Kidney glomerular epithelial cell (primary cell): ENCODE results near the gene CLDN7.

Experiments used
- DNase-seq: peaks from one replicate; lab custom pipeline; 2025; lab: John Stamatoyannopoulos, UW

Gene CLDN7, protein sequence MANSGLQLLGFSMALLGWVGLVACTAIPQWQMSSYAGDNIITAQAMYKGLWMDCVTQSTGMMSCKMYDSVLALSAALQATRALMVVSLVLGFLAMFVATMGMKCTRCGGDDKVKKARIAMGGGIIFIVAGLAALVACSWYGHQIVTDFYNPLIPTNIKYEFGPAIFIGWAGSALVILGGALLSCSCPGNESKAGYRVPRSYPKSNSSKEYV

DNA sequence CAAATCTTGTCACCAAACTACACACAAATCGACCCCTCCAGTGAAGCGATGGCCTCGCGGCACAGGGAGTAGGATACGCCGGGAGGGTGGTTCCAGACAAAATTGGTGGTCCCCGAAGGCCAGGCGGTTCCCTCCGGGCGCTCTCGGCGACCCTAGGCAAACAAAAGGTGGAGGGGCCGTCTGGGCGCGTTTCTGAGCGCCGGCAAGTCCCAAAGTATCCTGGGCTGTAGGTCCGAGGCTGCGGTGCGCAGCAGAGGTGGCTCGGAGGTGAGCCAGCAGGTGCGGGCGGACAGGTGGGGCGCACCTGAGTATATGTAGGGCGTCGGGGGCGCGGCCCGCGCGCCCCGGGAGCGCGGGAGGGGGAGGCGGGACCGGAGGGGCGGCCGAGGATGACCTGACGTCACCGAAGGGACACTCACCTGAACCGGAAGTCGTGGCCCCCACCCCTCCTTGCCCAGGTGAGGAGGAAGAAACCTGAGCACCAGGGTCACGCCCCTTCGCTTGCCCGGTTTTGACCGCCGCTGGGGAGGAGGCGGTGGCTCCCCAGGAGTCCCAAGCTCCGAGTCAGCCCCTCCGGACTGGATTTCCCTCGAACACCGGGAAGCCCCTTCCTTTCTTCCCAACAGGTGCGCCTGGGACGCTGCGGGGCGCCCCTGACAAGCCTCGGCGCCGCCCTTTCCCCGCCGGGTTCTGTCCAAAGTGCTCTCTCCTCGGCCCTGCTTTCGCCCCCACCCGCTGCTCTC, at the start of gene CLDN7:
TSS of gene CLDN7 (minus strand) at position 287 of the 743 bp plus-strand sequence. CDS start 435 bp downstream, outside the sequence.
- DNase-seq: no peak

DNA sequence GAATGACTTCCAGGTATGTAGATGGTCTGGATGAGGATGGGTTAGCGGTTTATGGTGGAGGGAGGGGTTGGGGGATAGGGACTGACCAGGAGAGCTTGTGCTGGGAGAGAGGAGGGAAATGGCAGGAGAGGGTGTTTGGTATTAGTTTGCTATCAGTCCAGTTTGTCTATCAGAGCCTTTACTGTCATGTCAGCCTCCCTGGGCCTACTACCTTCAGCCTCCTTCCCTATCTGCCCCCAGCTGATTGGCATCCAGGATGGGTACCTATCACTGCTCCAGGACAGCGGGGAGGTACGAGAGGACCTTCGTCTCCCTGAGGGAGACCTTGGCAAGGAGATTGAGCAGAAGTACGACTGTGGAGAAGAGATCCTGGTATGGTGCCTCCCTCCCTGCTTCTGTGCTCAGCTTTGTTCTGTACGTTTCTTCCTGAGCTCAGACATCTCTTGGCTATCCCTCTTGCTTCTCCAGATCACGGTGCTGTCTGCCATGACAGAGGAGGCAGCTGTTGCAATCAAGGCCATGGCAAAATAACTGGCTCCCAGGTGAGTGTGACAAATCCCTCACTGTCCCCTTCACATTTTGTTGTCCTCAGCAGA, 48.9 kb upstream of the CLDN7 start:
- no peak for DNase-seq

DNA sequence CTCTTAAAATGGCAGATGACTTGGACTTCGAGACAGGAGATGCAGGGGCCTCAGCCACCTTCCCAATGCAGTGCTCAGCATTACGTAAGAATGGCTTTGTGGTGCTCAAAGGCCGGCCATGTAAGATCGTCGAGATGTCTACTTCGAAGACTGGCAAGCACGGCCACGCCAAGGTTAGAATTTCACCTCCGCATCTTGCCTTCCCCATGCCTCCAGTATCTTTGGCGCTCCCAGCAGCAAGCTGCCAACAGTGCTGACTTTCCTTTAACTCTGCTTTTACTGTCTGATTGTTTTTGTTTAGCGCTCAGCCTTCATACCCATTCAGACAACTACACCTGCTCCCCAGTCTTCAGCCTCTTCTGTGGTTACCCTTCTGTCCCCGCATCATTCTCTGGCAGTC, 47.4 kb upstream of the CLDN7 start:
- DNase-seq: no peak

DNA sequence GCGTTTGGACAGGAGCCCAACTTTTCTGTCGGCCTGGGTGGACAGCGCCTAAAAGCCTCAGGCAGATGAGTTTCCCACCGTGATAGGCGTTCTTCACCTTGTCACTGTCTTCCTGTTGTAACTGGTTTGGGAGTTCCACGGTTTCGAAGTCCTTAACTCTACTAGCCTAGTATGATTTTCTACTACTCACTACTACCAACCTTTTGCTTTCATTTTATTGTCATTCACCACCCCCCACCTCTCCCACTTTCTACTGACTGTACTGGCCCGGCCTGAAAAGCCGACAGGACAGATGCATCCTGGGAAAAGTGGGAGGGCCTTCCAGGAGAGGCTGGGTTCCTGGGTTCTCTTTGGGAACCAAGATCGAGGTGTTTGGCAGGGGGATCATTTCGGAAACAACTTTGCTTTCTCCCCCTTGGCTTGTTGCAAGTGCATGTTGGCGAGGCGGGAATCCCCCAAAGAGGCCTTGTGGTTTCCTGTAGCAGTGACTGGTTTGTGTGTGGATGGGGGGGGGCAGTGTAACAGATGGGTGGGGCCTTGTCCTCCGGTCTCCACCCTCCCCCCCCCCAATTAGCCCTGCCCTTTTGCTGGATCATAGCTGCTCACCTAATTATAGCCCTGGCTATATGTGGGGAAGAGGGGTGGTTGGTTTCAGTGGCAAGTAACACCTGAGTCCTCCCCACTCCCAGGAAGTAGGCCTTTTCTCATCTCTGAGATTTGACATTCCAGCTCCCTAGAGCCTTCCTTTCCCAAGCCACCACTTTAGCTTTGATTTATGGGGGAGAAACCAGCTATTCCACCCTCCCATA, 46.6 kb upstream of the CLDN7 start:
- peak; percentile 75 for DNase-seq

DNA sequence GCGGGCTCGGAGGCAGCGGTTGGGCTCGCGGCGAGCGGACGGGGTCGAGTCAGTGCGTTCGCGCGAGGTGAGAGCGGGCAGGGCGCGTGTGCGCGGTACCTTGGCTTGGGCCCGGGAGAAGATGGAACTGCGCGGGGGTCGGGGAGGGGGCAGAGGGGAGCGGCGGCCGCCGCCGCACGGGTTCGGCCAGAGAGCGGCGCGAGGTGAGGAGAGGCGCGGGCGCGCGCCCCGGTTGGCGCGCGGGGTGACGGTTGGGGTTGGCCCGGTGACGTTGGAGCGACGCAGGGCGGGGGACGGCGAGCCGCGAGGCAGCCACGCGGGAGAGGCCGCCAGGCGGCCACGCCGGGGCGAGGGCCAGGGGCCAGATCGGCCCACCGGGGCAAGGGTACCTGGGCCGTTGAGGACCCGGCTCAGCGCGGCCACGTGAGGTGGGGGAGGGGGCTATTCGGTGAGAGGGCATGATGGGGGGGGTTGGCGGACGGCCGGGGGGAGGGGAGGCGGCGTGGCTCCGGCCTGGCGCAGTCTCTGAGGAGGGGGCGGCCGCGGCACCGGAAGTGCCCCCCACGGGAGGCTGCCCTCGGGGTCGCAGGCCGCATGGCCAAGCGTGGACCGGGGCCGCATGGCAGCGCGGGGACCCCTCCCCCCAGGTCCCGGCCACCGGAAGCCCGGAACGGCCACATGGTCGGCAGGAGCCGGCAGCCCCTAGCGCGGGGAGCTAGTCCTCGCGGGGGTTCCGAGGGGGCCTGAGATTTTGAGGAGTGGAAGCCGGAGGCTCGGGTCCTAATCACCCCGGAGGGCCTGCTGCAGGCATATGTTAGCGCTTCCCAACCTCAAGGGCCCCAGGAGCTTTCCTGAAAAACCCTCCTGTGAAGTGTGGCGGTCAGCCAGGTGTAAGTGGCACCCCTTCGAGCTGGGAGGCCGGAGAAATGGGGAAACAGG, 45.7 kb upstream of the CLDN7 start:
- peak; percentile 13 for DNase-seq

DNA sequence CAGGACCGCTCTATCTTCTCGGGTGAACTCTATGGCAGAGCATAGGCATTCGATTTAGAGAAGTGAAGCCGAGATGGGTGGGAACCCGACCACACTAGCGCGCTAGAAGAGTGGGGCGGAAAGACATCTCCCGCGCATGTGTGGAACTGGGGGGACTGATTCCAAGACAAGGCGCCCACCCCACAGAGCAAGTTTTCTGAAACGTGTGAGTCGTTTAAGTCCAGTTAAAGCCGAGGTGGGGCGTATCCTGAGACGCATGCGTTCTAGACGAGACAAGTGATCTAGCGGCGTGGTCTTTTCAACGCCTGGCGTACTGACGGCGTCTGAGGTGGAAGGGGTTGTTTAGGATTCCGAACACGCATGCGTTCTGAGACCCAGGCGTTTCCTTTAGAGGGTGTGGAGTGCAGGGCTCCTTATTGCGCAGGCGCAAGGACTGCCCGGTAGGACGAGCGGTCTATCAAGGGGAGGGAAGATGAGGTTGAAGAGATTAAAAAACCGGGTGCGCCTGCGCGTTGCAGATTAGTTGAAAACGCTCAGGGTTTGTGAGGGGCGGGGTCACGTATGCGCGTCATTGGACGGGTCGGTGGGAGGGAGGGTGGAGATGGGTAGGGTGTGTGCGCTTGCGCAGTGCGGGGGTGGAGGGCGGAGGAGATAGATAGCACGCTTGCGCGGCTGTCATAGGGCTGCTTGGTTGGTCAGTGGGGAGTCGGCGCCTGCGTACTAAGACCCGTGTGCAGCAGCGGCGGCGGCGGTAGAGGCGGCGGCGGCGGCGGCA, 44.8 kb upstream of the CLDN7 start, which contains the start of gene EIF5A:
TSS of gene EIF5A (plus strand) at position 718 of the 775 bp plus-strand sequence. CDS start 2,008 bp downstream, outside the sequence.
- peak; percentile 100 for DNase-seq

DNA sequence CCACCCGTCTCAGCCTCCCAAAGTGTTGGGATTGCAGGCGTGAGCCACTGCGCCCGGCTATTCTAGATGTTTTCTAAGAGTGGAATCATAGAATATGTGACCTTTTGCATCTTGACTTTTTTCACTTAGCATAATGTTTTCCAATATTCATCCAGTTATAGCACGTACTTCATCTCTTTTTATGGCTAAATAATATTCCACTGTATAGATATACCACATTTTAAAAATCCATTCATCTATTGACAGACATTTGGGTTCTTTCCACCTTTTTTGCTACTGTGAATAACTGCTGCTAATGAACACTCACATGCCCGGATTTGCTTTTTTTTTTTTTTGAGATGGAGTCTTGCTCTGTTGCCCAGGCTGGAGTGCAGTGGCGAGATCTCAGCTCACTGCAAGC, 41.9 kb upstream of the CLDN7 start:
- no peak for DNase-seq

DNA sequence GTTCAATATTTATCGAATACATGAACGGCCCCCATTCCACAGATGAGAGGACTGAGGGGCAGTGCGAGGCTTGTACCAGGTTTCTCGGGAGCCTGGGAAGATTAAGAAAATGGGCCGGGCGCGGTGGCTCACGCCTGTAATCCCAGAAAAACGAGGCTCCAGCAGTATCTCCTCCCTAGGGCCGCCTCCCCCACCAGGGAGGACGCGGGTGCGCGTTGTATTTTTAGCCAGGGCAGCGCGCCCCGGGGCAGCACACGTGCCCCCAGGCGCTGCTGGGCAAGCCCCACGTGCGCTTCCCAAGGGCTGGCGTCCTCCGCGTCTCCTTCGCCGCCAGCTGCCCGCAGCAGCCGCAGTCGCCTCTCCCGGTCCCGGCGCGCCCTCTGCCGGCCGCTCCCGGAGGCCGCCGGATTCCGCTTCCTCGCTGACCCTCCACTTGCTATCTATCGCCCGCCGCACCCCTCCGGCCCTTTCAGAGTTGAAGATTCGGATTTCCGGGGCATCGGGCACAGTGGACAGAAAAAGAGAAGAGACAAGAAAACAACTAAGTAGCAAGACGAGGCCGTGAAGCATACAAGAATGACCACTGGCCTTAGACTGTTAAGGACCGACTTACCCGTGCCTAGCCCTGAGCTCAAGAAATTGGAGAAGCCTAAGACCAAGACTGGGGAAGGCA, 34.0 kb upstream of the CLDN7 start:
- DNase-seq: peak; percentile 24

DNA sequence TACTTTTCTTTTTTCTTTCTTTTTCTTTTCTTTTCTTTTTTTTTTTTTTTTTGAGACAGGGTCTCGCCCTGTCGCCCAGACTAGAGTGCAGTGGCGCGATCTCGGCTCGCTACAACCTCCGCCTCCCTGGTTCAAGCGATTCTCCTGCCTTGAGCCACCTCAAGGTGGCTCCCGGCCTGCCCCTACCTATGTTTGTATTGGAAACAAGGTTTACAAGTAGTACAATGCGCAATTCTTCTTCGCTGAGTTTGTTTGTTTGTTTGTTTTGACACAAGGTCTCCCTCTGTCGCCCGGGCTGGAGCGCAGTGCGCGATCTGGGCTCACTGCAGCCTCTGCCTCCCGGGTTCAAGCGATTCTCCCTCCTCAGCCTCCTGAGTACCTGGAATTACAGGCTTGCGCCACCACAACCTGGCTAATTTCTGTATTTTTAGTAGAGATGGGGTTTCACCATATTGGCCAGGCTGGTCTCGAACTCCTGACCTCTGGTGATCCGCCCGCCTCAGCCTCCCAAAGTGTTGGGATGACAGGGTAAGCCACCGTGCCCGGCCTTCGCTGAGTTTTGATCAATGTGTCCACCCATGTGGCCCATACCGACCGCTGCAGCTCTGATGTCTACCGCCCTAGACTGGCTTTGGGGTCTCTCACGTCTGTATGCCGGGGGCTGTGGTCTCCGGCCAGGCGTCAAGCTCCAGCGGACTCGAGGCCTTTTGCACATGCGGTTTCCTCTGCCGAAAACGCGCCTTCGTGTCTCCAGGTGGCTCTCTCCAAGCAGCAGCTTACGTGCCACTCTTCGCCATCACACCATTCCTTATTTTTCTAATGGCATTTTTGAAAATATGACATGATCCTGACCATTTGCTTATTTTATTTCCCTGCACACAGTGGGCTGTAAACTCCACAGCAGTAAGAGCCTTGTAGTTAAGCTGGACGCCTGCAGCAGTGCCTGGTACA, 33.2 kb upstream of the CLDN7 start:
- DNase-seq: no peak

DNA sequence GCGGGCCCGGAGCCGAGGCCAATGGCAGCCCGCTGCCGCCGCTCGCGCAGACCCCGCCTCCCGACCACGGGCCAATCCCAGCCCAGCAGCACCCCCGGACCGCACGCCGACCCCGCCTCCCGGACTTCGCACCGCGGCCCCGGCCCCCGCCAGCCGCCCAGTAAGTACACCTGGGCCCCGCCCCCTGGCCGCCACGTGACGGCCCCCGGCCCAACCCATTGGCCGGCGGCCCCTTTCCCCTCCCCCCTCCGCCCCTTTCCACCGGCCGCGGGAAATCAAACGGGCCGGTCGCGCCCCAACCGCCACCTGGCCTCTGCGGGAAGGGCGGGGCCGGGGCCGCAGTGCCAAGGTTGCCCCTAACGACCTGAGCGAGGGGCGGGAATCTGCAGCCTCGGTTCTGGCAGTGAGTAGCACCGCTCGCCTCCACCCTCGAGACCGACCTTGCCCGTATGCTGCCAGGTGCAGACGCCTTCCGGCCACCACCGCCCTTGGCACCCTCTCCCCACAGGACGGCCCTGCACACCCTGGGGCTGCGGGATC, 32.4 kb upstream of the CLDN7 start, which contains the start of gene YBX2:
TSS of gene YBX2 (minus strand) at position 26 of the 540 bp plus-strand sequence. CDS start 139 bp downstream, outside the sequence.
- DNase-seq: no peak

DNA sequence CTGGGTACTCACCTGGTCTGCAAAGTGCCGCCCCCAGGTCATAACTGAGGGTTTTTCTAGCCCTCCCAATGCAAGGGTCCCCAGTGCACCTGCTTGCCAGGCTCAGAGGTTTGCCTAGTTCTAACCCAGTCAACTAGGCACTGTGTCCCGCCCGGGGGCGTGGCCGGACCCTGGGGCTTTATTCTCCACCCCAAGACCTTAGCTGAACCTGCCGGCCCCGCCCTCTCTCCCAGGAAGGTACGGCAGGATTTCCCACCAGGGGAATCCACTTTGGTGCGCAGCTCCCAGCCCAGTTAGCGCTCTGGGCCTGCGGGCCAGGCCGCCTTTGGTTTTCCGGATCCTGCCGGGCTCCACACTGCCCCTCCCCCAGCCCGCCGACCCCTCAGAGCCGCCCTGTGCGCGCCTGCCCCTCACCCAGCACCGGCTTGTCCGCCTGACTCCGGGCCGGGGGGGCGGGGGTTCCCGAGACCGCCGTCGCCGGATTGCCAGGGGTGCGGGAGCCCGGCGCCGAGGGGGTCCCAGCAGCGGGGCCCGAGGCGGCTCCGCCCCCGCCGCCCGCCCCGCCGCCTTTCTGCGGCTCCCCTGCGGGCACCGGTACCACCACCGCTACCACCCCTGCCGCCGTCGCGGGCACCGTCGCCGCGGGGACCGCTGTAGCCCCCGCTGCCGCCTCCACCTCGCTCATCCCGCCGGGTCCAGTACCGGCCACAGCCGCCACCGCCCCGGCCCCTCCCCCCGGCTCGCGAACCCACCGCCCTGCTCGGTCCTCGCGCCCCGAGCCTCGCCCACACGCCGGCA, 31.7 kb upstream of the CLDN7 start:
- no peak for DNase-seq

DNA sequence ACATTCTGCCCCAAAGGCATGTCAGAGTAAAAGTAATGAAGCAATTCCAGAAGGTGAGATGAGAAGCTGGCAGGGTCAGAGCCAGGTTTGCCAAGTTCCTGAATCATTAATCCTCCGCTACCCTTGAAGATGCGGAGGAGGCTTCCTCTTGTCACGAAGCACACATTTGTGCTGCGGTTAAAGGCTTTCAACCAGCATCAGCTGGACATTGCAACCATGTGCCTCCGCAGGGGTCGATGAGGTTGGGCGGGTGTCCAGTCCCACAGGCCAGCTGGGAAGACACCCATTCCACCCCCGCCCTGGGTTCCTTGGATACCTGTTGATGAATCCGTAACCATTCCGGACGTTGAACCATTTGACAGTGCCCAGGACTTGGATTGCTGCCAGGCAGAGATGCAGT, 30.9 kb upstream of the CLDN7 start:
- peak; percentile 85 for DNase-seq

DNA sequence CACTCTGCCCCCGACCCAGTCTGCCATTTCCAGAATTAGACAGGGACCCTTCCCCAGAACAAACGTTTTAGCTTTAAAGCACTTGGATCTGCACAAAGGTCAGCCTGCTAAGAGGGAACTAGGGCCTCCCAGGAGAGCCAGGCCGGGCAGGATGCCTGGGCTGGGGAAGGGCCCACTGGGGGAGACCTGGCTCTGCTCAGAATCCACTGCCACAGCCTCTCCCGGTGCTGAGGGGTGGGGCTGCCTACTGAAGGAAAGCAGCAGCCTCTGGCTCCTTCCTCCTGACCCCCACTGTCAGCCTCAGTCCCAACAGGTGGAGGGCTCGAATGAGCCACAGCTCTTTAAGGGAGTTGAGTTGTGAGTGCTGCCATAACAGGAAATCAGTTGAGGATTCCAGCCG, 30.5 kb upstream of the CLDN7 start:
- DNase-seq: no peak

DNA sequence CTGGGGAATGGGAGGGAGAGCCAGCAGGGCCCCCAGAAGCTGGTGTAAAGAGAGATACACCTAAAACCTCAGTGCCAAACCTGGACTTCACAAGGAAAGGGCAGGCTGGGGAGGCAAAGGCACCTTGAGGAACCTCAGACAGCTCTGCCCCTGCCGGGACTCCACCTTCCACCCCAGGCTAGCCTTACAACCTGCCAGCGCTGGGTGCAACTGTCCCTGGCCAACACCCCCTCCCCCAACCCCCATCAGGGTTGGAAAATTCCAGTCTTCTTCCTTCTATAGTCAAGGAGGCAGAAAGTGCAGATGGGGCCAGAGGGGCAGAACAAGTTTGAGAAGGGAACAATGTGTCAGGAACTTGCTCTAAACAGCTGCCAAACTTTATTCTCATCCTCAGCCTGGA, 29.9 kb upstream of the CLDN7 start:
- DNase-seq: no peak

DNA sequence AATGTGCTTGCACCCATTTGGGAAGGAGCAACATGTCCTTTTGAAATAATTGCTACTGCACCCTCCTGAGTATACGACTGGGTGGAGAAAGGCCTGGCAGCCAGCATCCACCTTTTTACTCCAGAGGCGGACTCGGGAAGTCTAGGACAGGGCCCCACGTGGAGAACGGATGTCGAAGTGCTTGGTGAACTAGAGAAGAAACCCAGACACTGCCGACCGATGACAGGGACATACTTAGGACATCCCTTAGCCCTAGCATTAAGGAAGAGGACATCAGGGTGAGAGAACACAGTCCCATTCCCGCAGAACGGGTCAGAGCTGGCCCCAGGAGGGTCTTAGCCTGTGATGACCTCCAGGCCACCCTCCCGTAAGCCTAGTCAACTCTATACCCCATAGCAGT, 28.4 kb upstream of the CLDN7 start:
- no peak for DNase-seq

DNA sequence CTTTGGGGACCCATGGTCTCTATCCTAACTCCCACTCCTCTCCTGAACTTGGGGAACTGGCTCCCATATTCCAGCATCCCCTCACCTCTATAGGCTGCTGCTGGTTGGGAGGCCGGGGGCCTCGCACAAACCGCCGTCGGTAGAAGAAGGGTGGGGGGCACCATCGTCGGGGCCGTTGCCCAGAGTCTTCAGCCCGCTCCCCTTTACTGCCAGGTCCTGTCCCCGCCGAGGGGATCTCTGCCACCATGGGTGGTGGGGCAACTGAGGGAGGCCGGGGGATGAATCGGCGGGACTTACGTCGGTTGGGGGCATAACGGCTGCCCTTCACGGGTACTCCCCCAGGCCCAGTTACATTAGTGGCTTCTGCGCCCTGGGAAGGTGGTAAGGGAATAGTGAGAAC, 27.9 kb upstream of the CLDN7 start:
- DNase-seq: no peak

DNA sequence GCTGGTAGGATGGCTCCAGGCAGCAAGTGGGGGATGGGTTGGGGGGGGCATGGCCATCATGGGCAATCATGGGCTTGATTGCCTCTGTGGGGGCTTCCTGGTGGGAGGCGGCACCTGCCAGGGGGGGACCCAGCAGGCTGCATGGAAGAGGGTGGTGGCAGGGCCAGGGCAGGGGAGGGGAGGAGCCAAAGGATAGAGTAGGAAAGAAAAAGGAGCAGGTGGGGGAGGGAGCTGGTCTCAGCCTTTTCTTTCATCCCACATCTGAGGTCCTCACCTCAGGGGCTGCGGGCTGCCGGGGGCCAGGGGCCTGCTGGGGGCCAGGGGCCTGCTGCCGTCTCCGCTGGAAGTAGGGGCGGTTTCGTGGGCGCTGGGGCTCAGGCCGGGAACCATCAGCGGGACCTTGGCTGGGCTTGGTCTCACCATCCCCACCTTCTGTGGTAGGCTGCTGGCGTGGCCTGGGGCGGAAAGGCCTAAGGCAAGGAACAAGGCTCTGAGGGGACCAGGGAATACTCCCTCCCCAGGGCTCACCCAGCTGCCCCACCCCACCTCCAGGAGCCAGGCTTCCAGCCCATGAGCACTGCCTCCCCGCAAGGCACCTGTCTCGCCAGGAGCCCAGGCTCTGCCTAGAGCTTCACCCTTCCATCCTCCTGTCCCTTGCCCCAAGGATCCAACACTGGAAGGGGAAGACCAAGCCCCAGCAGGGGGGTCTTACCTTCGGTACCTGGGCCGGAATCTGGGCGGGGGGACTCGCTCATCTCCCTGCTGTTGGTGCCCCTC, 27.2 kb upstream of the CLDN7 start:
- no peak for DNase-seq
